Activated T-cell treated with anti-CD3 and anti-CD28 coated beads for 48 hours (primary cell): ENCODE measurements around the gene GAB2.

Source experiments
- DNase-seq: peaks from one replicate; pipeline ENCODE4 v3.0.0-alpha.2; 2020; ENCODE audit warnings: low read depth

The GAB2 gene

GRCh38 chr11:78343303-78343702 lies 74.3 kb downstream of the GAB2 start:
- DNase-seq = no peak

- no peak for DNase-seq
These were observed 75.8 kb downstream of the GAB2 start for GRCh38 chr11:78341841-78342240.

- DNase-seq = no peak
These were observed 77.1 kb downstream of the GAB2 start for GRCh38 chr11:78340530-78340929.

- no peak for DNase-seq
These were observed 77.7 kb downstream of the GAB2 start for GRCh38 chr11:78339945-78340344.

GRCh38 chr11:78339483-78339882 lies 78.1 kb downstream of the GAB2 start:
- DNase-seq = no peak

- no peak for DNase-seq
These were observed 78.9 kb downstream of the GAB2 start for GRCh38 chr11:78338702-78339101.

GRCh38 chr11:78338138-78338537 lies 79.5 kb downstream of the GAB2 start:
- DNase-seq = no peak

- no peak for DNase-seq
These were observed 80.1 kb downstream of the GAB2 start for GRCh38 chr11:78337554-78337924.

- DNase-seq = no peak
These were observed 80.6 kb downstream of the GAB2 start for GRCh38 chr11:78336877-78337553.

GRCh38 chr11:78334109-78334508 lies 83.5 kb downstream of the GAB2 start:
- DNase-seq = no peak

GRCh38 chr11:78332872-78333271 lies 84.7 kb downstream of the GAB2 start:
- DNase-seq = no peak

GRCh38 chr11:78332174-78332866 lies 85.3 kb downstream of the GAB2 start:
- no peak for DNase-seq

- DNase-seq = no peak
These were observed 85.9 kb downstream of the GAB2 start for GRCh38 chr11:78331711-78332110.

- DNase-seq = no peak
These were observed 87.3 kb downstream of the GAB2 start for GRCh38 chr11:78330361-78330760.

- no peak for DNase-seq
These were observed 89.7 kb downstream of the GAB2 start for GRCh38 chr11:78327945-78328344.

GRCh38 chr11:78325274-78325781 lies 92.3 kb downstream of the GAB2 start:
- DNase-seq = no peak

GRCh38 chr11:78323363-78323762 lies 94.3 kb downstream of the GAB2 start:
- DNase-seq = no peak

- no peak for DNase-seq
These were observed 98.1 kb downstream of the GAB2 start for GRCh38 chr11:78319453-78319955.

GRCh38 chr11:78318321-78319114 lies 99.1 kb downstream of the GAB2 start:
- DNase-seq = no peak

GRCh38 chr11:78315724-78316123 lies 101.9 kb downstream of the GAB2 start:
- no peak for DNase-seq

GRCh38 chr11:78314762-78315161 lies 102.9 kb downstream of the GAB2 start:
- DNase-seq = no peak

GRCh38 chr11:78313898-78314297 lies 103.7 kb downstream of the GAB2 start:
- no peak for DNase-seq
